SW480 (cell line): ENCODE measurements around the gene SPSB2.

Source experiments
- DNase-seq: peaks from one replicate; pipeline ENCODE4 v3.0.0-alpha.2; 2016; ENCODE audit warnings: low spot score

Gene SPSB2

GRCh38 chr12:6851153-6851920 is 21.8 kb downstream of the SPSB2 start, which contains the start of gene CDCA3:
Gene CDCA3, minus strand, starts transcription at chr12:6851286. Its CDS starts 334 bp downstream, at chr12:6850952.
- peak; percentile 100 for DNase-seq

GRCh38 chr12:6850796-6851152 is 22.3 kb downstream of the SPSB2 start:
- DNase-seq, result no peak

DNA sequence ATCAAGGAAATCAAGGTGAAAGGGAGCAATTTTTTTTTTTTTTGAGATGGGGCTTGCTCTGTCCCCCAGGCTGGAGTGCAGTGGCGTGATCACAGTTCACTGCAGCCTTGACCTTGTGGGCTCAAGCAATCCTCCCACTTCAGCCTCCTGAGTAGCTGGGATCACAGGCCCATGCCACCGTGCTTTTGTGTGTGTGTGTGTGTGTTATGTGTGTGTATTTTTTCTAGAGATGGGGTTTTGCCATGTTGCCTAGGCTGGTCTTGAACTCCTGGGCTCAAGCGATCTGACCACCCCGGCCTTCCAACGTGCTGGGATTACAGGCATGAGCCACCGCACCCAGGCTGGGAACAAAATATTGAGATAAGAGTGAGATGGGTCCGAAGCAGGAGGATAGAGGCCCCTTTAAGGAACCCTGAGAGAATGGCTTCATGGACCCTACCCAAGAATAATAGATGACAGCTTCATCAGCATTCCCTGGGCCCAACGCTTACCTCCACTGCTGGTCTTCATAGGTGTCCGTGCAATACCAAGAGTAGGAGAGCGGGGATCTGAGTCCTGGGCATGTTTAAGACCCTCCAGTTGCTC is 23.0 kb downstream of the SPSB2 start:
- no peak for DNase-seq

- no peak for DNase-seq
These were observed 23.7 kb downstream of the SPSB2 start for GRCh38 chr12:6849427-6849826.

DNA sequence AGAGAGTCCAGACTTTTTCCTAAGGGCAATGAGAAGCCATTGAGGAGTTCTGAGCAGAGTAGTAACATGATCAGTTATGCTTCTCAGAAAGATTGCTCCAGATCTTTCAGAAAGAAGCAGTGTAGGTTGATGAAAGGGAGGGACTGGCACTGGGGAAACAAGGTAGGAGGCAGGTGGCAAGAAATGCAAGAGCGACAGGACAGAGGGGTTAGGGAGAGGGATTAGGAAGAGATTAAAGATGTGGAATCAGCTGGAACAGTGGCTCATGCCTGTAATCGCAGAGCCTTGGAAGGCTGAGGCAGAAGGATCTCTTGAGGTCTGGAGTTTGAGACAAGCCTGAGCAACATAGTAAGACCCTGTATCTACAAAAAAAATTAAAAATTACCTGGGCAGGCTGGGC is 25.4 kb downstream of the SPSB2 start:
- no peak for DNase-seq

- no peak for DNase-seq
These were observed 26.7 kb downstream of the SPSB2 start for GRCh38 chr12:6846316-6846869.

DNA sequence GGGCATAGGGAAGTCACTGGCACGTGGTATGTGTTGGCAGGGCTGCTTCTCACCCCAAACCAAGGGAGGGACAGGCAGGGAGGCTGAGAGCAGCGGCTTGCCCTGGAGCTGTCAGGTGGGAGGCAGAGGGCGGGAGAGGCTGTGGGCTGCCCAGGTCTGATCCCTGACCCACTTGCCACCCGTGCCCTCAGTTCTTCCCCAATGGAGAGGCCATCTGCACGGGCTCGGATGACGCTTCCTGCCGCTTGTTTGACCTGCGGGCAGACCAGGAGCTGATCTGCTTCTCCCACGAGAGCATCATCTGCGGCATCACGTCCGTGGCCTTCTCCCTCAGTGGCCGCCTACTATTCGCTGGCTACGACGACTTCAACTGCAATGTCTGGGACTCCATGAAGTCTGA is 27.7 kb downstream of the SPSB2 start:
- DNase-seq, result no peak

DNA sequence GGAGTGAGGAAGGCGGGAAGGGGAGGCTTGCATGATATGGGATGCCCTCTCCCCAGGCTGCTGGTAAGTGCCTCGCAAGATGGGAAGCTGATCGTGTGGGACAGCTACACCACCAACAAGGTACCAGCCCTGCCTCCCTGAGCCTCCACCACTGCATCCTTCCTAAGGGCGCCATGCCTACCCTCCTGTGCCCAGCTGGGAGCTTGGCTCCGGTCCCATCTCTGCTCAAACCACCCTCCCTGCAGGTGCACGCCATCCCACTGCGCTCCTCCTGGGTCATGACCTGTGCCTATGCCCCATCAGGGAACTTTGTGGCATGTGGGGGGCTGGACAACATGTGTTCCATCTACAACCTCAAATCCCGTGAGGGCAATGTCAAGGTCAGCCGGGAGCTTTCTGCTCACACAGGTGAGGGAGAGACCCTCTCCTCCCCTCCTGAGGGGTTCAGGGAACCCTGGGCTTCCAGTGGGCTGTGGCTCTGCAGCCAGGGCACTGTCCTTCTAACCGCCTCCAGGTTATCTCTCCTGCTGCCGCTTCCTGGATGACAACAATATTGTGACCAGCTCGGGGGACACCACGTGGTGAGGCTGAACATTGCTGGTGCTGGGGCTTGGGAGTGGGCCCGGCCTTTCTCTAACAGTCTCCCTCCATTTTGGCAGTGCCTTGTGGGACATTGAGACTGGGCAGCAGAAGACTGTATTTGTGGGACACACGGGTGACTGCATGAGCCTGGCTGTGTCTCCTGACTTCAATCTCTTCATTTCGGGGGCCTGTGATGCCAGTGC is 29.8 kb downstream of the SPSB2 start:
- DNase-seq, result peak; percentile 41

- DNase-seq, result no peak
These were observed 31.0 kb downstream of the SPSB2 start for GRCh38 chr12:6842075-6842474.

GRCh38 chr12:6840761-6841515 is 32.2 kb downstream of the SPSB2 start, which contains the start of gene GNB3:
Gene GNB3, plus strand, starts transcription at chr12:6840925. Its CDS starts 363 bp downstream, at chr12:6841288.
- DNase-seq, result no peak

DNA sequence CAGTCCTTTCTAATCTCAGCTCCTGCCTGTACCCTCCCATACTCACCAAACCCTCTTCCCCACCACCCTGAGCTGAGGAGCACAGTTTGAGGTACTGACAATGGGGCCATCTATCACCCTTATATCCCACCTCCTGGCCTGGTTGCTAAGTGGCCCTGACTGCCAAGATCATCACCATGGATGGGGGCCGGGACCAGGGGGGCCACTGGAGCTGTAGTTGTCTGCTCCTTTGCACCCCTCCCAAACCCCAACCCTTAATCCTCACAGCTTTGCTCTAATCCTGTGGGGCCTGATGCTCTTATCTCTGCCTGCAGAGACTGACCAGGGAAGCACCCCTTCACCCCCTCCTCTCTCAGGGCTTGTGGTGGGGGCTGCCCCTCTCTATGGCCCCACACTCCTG is 32.8 kb downstream of the SPSB2 start:
- no peak for DNase-seq

- no peak for DNase-seq
These were observed 33.5 kb downstream of the SPSB2 start for GRCh38 chr12:6839482-6840201.

- DNase-seq, result no peak
These were observed 34.2 kb downstream of the SPSB2 start for GRCh38 chr12:6838854-6839253.

- DNase-seq, result no peak
These were observed 35.6 kb downstream of the SPSB2 start for GRCh38 chr12:6837370-6838060.

DNA sequence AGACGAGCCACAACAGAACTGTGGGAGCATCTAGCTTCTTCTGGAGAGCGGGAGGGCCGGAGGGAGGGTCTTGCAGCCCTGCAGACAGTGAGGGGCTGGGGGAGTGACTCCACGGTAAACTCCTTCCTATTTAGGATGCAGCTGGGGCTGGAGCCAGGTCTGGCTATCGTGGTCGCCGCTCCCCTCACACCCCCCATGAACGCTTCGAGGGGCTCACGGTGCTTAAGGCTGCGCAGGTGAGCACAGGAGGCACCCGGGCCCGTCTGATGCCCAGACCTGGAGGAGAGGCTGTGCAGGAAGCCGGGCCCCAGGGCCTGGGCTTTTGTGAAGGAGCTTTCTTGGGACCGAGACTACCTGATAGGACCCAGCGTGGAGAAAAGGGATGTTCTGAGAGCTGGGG is 36.3 kb downstream of the SPSB2 start:
- no peak for DNase-seq

GRCh38 chr12:6834873-6835272 is 38.2 kb downstream of the SPSB2 start:
- no peak for DNase-seq

GRCh38 chr12:6834254-6834653 is 38.8 kb downstream of the SPSB2 start:
- no peak for DNase-seq

DNA sequence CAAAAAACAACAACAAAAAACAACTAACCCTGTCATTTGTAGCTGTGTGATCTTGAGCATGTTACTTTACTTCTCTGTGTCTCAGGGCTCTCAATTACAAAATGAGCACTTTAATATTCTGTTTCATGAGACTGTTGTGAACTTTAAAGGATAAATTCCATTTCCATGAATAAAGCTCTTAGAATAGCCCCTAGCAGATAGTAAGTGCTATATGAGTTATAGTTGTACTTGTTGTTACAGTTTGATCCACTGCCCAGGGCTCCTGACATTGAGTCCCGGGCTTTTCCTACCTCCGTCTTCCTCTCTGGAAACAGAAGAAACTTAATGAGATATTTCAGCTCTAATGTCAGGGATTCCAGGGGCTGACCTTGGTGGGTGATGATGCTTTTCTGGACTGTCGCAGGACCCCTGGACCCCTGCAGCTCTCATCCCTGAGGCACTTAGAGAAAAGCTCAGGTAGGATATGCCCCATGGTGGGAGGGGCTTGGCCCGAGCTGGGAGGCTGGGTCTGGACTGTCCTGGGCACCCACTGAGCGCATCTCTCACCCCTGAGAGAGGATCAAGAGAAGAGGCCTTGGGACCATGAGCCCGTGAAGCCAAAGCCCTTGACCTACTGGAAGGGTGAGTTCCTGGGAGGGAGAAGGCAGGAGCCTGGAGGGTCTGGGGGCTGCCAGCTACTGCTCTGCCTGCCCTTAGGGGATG is 39.8 kb downstream of the SPSB2 start:
- no peak for DNase-seq

- DNase-seq, result no peak
These were observed 41.0 kb downstream of the SPSB2 start for GRCh38 chr12:6832125-6832524.

GRCh38 chr12:6831450-6831995 is 41.6 kb downstream of the SPSB2 start:
- DNase-seq, result no peak
